ENCODE data around the gene MUC5AC. TPM values are rescaled to one million over a fixed set of nuclear protein-coding genes. Genes with fewer than 3 reads are reported as not detected.

Gene MUC5AC
- total and polyA plus RNA-seq, 4 donors, result not detected

- Histone ChIP-seq H3K27ac (ENCODE audit: low read depth in 1 of 2, low read length in 2 of 2) (no peak overlapping the region), H3K9ac (ENCODE audit: low read depth in 1 of 2, low read length in 2 of 2) (no peak overlapping the region), H3K36me3 (ENCODE audit: control insufficient read depth in 4 of 4, insufficient read depth in 3 of 4, low read depth in 1 of 4, low read length in 3 of 4) (no peaks in the 10 kb centered on the region), H3K27me3 (ENCODE audit: control insufficient read depth in 4 of 4, insufficient read depth in 4 of 4, low read length in 3 of 4) (peaks cover 0 to 6% (median 1%) of the 10 kb centered on the region in 4 donors), H3K9me3 (ENCODE audit: control insufficient read depth in 4 of 4, low read length in 3 of 4) (no peaks in the 10 kb centered on the region), H3K4me3 (ENCODE audit: low read depth in 1 of 3, low read length in 3 of 3) (no peak overlapping the region), H3K4me1 (ENCODE audit: control insufficient read depth in 4 of 4, insufficient read depth in 4 of 4, low read length in 3 of 4) (no peaks in the 10 kb centered on the region)
- no peak for TF ChIP-seq HNF4A (conservative IDR thresholded peaks at IDR 0.05)
- no peak for TF ChIP-seq RXRA (IDR thresholded peaks at IDR 0.05)
- no peak for TF ChIP-seq ZBTB33 (IDR thresholded peaks at IDR 0.05)
- TF ChIP-seq FOXA2 (IDR thresholded peaks at IDR 0.05), result no peak
- no peak for TF ChIP-seq RAD21 (IDR thresholded peaks at IDR 0.05)
- TF ChIP-seq SP1 (IDR thresholded peaks at IDR 0.05), result no peak
- no peak for TF ChIP-seq CTCF (IDR thresholded peaks at IDR 0.05; ENCODE audit: low read depth, low read length, missing input control)
- TF ChIP-seq GABPA (IDR thresholded peaks at IDR 0.05 in 1 of 2, conservative IDR thresholded peaks at IDR 0.05 in 1 of 2), result no peak
- TF ChIP-seq EGR1 (IDR thresholded peaks at IDR 0.05; ENCODE audit: low read depth in 2 of 2), result no peak
- no peak for TF ChIP-seq FOXA1 (IDR thresholded peaks at IDR 0.05)
- no peak for TF ChIP-seq ATF3 (IDR thresholded peaks at IDR 0.05)
- TF ChIP-seq NR2F2 (IDR thresholded peaks at IDR 0.05), result no peak
- no peak for TF ChIP-seq MAX (IDR thresholded peaks at IDR 0.05)
- TF ChIP-seq JUND (IDR thresholded peaks at IDR 0.05), result no peak
- TF ChIP-seq HNF4G (IDR thresholded peaks at IDR 0.05), result no peak
- DNase-seq (ENCODE audit: low spot score), result no peak
- 61% methylated on average over 27 of the region's 27 CpGs for WGBS
These were observed 67.0 kb downstream of the MUC5AC start for GRCh38 chr11:1224491-1225385.

DNA sequence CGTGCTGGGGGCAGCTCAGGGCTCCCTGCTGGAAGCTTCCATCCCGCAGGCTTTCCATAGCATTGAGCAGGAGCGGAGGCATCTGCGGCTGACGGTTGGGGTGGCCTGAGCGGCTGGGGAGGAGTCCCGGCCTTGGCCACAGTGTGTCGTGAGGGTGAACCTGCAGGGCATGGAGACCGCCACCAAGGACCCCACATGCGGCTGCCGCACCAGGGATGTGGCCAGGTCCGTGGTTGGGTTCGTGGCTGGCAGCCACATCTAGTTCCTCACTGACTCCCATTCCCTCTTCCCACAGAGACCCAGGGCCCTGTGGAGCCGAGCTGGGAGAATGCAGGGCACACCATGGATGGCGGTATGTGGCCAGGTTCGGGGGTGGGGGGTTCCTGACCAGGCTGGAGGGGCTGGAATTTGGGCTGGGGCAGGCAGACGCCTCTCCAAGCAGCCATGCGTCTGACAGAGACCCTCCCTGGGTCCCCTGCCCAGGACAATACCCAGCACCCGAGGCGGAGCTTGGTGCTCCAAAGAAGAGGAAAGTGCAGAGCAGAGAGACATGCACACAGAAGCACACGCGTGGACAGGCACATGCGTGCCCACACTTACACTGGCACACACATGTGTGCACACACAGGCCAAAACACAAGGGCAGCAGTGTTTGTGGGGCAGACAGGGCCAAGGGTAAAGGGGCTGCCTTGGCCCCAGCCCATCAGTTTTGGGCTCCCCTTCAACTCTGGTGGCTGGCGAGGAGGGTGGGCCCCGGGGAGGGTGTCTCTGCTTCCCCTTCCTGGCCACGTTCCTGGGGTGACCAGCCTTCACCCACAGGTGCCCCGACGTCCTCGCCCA is 67.9 kb downstream of the MUC5AC start:
- H3K9me3 ChIP-seq (ENCODE audit: control insufficient read depth in 4 of 4, low read length in 3 of 4), result no peaks in the 10 kb centered on the region
- WGBS, result 79% methylated on average over 29 of the region's 29 CpGs
- no peaks in the 10 kb centered on the region for H3K4me1 ChIP-seq (ENCODE audit: control insufficient read depth in 4 of 4, insufficient read depth in 4 of 4, low read length in 3 of 4)
- H3K9ac ChIP-seq (ENCODE audit: low read depth in 1 of 2, low read length in 2 of 2), result no peak overlapping the region
- DNase-seq (ENCODE audit: low spot score), result no peak
- H3K27ac ChIP-seq (ENCODE audit: low read depth in 1 of 2, low read length in 2 of 2), result no peak overlapping the region
- H3K36me3 ChIP-seq (ENCODE audit: control insufficient read depth in 4 of 4, insufficient read depth in 3 of 4, low read depth in 1 of 4, low read length in 3 of 4), result no peaks in the 10 kb centered on the region
- TF ChIP-seq ATF3 (IDR thresholded peaks at IDR 0.05) (no peak), HNF4A (conservative IDR thresholded peaks at IDR 0.05) (no peak), EGR1 (IDR thresholded peaks at IDR 0.05; ENCODE audit: low read depth in 2 of 2) (no peak), FOXA2 (IDR thresholded peaks at IDR 0.05) (no peak), RAD21 (IDR thresholded peaks at IDR 0.05) (no peak)
- TF ChIP-seq, protein P1, sequence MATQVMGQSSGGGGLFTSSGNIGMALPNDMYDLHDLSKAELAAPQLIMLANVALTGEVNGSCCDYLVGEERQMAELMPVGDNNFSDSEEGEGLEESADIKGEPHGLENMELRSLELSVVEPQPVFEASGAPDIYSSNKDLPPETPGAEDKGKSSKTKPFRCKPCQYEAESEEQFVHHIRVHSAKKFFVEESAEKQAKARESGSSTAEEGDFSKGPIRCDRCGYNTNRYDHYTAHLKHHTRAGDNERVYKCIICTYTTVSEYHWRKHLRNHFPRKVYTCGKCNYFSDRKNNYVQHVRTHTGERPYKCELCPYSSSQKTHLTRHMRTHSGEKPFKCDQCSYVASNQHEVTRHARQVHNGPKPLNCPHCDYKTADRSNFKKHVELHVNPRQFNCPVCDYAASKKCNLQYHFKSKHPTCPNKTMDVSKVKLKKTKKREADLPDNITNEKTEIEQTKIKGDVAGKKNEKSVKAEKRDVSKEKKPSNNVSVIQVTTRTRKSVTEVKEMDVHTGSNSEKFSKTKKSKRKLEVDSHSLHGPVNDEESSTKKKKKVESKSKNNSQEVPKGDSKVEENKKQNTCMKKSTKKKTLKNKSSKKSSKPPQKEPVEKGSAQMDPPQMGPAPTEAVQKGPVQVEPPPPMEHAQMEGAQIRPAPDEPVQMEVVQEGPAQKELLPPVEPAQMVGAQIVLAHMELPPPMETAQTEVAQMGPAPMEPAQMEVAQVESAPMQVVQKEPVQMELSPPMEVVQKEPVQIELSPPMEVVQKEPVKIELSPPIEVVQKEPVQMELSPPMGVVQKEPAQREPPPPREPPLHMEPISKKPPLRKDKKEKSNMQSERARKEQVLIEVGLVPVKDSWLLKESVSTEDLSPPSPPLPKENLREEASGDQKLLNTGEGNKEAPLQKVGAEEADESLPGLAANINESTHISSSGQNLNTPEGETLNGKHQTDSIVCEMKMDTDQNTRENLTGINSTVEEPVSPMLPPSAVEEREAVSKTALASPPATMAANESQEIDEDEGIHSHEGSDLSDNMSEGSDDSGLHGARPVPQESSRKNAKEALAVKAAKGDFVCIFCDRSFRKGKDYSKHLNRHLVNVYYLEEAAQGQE (IDR thresholded peaks at IDR 0.05), result no peak
- H3K27me3 ChIP-seq (ENCODE audit: control insufficient read depth in 4 of 4, insufficient read depth in 4 of 4, low read length in 3 of 4), result peaks cover 0 to under 1% (median 0%) of the 10 kb centered on the region in 4 donors
- no peak overlapping the region for H3K4me3 ChIP-seq (ENCODE audit: low read depth in 1 of 3, low read length in 3 of 3)
